ENCODE results near the gene IFT27. TPM values are rescaled to one million over a fixed set of nuclear protein-coding genes. Genes with fewer than 3 reads are reported as not detected.

Gene IFT27
- total and polyA plus RNA-seq, 2 of the 4 experiments (the other 2 are of a cell fraction): 14.5 to 26.9 TPM

DNA sequence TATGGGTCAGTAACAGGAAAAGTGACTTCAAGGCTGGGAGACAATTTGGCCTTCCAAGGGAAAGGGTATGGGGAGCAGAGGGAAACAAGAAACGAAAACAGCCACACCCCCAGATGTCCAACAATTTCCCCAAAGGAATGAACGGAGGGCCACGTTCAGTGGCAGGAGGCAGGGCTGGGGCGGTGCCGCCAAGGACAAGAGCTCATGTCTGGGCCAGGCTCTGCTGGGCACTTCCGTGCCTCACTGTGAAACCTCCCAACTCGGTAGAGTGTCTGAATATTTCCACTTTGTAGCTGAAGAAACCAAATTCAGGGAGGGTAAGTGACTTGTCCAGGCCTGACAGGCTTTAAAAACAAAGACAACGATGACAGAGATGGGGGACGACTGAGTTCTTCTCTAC, 11.9 kb downstream of the IFT27 start:
- no peak overlapping the region for H3K56ac ChIP-seq (ENCODE audit: extremely low read depth, insufficient read depth, low read length)
- no peak overlapping the region for H2BK5ac ChIP-seq (ENCODE audit: low read depth, low read length, poor library complexity, severe bottlenecking)
- in situ Hi-C loops (cut with MboI; ENCODE audit: low sequenced_read_pairs): no loop called here
- H3K23ac ChIP-seq (ENCODE audit: low read depth, low read length): no peak overlapping the region
- H2BK120ac ChIP-seq (ENCODE audit: low read depth, low read length): no peak overlapping the region
- no peak overlapping the region for H2AK9ac ChIP-seq (replicated peaks; ENCODE audit: low read depth, low read length, poor library complexity)
- H2AK5ac ChIP-seq (ENCODE audit: low read depth, low read length): no peak overlapping the region
- no peak overlapping the region for H3K14ac ChIP-seq (replicated peaks; ENCODE audit: low read depth, low read length)
- DNase-seq (no peak), ATAC-seq (ENCODE audit: low read depth) (no peak)
- dilution Hi-C loops (cut with HindIII; ENCODE audit: low sequenced_read_pairs, unreplicated experiment): no loop called here
- POLR2A ChIA-PET (ENCODE audit: unreplicated experiment): no interaction called here
- no peak overlapping the region for H3K4ac ChIP-seq (ENCODE audit: low read depth, low read length)
- peaks cover 6% of the 10 kb centered on the region; the same call in 1 of the 2 replicates for H3K4me1 ChIP-seq (ENCODE audit: control insufficient read depth, insufficient read depth, low read length)
- H3K18ac ChIP-seq (ENCODE audit: low read depth, low read length): no peak overlapping the region
- H3K9me3 ChIP-seq (ENCODE audit: control insufficient read depth, insufficient read depth, low read length): no peaks in the 10 kb centered on the region
- H3K79me1 ChIP-seq (ENCODE audit: low read depth in 1 of 2, low read length in 2 of 2): no peaks in the 10 kb centered on the region
- WGBS, 2 experiments (ENCODE audit: extremely low coverage in 2 of 2, insufficient read length in 1 of 2): 93% methylated on average over 5 of the region's 9 CpGs; no CpG with 5 or more reads in 1 of the 2 experiments
- H2BK20ac ChIP-seq (ENCODE audit: low read depth, low read length): no peak overlapping the region
- CTCF ChIA-PET: no interaction called here
- no peak overlapping the region for H3K9ac ChIP-seq (ENCODE audit: low read depth, low read length)
- peaks cover 8% of the 10 kb centered on the region for H3K9me1 ChIP-seq (ENCODE audit: insufficient read depth, low read length)
- peaks cover 17% of the 10 kb centered on the region for H3K36me3 ChIP-seq (ENCODE audit: control insufficient read depth, insufficient read depth, low read length)
- intact Hi-C loops (cut with micrococcal nuclease): no loop called here
- BruUV-seq (replicated peaks): no TSS peak
- H3K27me3 ChIP-seq (ENCODE audit: control insufficient read depth, insufficient read depth, low read length): no peaks in the 10 kb centered on the region
- no peak overlapping the region for H3K4me3 ChIP-seq (ENCODE audit: insufficient read depth, low read depth, low read length)
- no peak overlapping the region for H4K91ac ChIP-seq (ENCODE audit: insufficient read depth, low read depth, low read length)
- no peaks in the 10 kb centered on the region; the same call in 1 of the 2 replicates for H4K20me1 ChIP-seq (ENCODE audit: insufficient read depth, low read length)
- no peak overlapping the region for H3K4me2 ChIP-seq (ENCODE audit: low read depth, low read length)
- no peak overlapping the region for H4K5ac ChIP-seq (ENCODE audit: low read depth, low read length)
- no peak overlapping the region for H2AFZ ChIP-seq (replicated peaks; ENCODE audit: low read length, poor library complexity)
- no peak overlapping the region for H3K27ac ChIP-seq (ENCODE audit: insufficient read depth, low read length)
- H2BK15ac ChIP-seq (ENCODE audit: low read depth, low read length): no peak overlapping the region
- no peak overlapping the region for H4K8ac ChIP-seq (ENCODE audit: low read depth in 2 of 2, low read length in 2 of 2)
- TF ChIP-seq RAD21 (IDR thresholded peaks at IDR 0.05; ENCODE audit: low read length) (no peak), SMC3 (IDR thresholded peaks at IDR 0.05; ENCODE audit: low read depth, low read length) (no peak), MAFK (IDR thresholded peaks at IDR 0.05; ENCODE audit: low read depth, low read length) (no peak), POLR2A (IDR thresholded peaks at IDR 0.05; ENCODE audit: low read depth, low read length) (no peak), CHD1 (IDR thresholded peaks at IDR 0.05; ENCODE audit: low read depth, low read length) (no peak), RCOR1 (IDR thresholded peaks at IDR 0.05; ENCODE audit: insufficient replicate concordance, low read length) (no peak), CEBPB (IDR thresholded peaks at IDR 0.05; ENCODE audit: low read depth, low read length) (no peak), NFE2L2 (IDR thresholded peaks at IDR 0.05; ENCODE audit: low read depth, low read length) (no peak), FOS (IDR thresholded peaks at IDR 0.05; ENCODE audit: low read depth, low read length) (no peak), MXI1 (IDR thresholded peaks at IDR 0.05; ENCODE audit: borderline replicate concordance, low read depth, low read length) (no peak), RFX5 (IDR thresholded peaks at IDR 0.05; ENCODE audit: low read depth, low read length) (no peak), MAZ (IDR thresholded peaks at IDR 0.05; ENCODE audit: borderline replicate concordance, low read depth, low read length) (no peak), BHLHE40 (IDR thresholded peaks at IDR 0.05; ENCODE audit: low read depth, low read length) (no peak)
- TF ChIP-seq, protein P1, sequence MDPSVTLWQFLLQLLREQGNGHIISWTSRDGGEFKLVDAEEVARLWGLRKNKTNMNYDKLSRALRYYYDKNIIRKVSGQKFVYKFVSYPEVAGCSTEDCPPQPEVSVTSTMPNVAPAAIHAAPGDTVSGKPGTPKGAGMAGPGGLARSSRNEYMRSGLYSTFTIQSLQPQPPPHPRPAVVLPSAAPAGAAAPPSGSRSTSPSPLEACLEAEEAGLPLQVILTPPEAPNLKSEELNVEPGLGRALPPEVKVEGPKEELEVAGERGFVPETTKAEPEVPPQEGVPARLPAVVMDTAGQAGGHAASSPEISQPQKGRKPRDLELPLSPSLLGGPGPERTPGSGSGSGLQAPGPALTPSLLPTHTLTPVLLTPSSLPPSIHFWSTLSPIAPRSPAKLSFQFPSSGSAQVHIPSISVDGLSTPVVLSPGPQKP (IDR thresholded peaks at IDR 0.05; ENCODE audit: borderline replicate concordance, low read depth, low read length): no peak
- TF ChIP-seq, protein P2, sequence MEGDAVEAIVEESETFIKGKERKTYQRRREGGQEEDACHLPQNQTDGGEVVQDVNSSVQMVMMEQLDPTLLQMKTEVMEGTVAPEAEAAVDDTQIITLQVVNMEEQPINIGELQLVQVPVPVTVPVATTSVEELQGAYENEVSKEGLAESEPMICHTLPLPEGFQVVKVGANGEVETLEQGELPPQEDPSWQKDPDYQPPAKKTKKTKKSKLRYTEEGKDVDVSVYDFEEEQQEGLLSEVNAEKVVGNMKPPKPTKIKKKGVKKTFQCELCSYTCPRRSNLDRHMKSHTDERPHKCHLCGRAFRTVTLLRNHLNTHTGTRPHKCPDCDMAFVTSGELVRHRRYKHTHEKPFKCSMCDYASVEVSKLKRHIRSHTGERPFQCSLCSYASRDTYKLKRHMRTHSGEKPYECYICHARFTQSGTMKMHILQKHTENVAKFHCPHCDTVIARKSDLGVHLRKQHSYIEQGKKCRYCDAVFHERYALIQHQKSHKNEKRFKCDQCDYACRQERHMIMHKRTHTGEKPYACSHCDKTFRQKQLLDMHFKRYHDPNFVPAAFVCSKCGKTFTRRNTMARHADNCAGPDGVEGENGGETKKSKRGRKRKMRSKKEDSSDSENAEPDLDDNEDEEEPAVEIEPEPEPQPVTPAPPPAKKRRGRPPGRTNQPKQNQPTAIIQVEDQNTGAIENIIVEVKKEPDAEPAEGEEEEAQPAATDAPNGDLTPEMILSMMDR (conservative IDR thresholded peaks at IDR 0.05; ENCODE audit: low read depth, low read length): no peak
- TF ChIP-seq, protein P3, sequence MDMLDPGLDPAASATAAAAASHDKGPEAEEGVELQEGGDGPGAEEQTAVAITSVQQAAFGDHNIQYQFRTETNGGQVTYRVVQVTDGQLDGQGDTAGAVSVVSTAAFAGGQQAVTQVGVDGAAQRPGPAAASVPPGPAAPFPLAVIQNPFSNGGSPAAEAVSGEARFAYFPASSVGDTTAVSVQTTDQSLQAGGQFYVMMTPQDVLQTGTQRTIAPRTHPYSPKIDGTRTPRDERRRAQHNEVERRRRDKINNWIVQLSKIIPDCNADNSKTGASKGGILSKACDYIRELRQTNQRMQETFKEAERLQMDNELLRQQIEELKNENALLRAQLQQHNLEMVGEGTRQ (IDR thresholded peaks at IDR 0.05; ENCODE audit: low read depth, low read length): no peak

Measured in IMR-90 (cell line).